ENCODE data around the gene DHPS. TPM values are rescaled to one million over a fixed set of nuclear protein-coding genes. Genes with fewer than 3 reads are reported as not detected.
A peak's percentile ranks its signal among the peaks of the same experiment; 100 is the strongest.
"Not testable (repeated sequence)": the region's sequence is repeated elsewhere in the genome, so short reads cannot be mapped to it uniquely, and the experiment has no call there.

Gene DHPS
- total RNA-seq = 100 to 1,000 TPM in 1 of 3 donors, 10 to 100 TPM in 2; 86.6 to 117 (median 91.4) TPM

- DNase-seq (ENCODE audit: low spot score in 2 of 2) = peak; percentile 86 to 90
- Histone ChIP-seq H3K4me3 (peak within 1 kb of the TSS; percentile 75 to 94 (median 87)), H3K27ac (peak within 1 kb of the TSS; percentile 98 to 99), H3K27me3 (no peaks in the 10 kb centered on the region), H3K36me3 (no peaks in the 10 kb centered on the region), H3K9me3 (no peaks in the 10 kb centered on the region), H3K4me1 (no peaks in the 10 kb centered on the region)
- peak; percentile 72 to 83 (median 81) for TF ChIP-seq POLR2AphosphoS5 (IDR thresholded peaks at IDR 0.05)
- TF ChIP-seq POLR2A (IDR thresholded peaks at IDR 0.05) = peak; percentile 45
- TF ChIP-seq, protein P1, sequence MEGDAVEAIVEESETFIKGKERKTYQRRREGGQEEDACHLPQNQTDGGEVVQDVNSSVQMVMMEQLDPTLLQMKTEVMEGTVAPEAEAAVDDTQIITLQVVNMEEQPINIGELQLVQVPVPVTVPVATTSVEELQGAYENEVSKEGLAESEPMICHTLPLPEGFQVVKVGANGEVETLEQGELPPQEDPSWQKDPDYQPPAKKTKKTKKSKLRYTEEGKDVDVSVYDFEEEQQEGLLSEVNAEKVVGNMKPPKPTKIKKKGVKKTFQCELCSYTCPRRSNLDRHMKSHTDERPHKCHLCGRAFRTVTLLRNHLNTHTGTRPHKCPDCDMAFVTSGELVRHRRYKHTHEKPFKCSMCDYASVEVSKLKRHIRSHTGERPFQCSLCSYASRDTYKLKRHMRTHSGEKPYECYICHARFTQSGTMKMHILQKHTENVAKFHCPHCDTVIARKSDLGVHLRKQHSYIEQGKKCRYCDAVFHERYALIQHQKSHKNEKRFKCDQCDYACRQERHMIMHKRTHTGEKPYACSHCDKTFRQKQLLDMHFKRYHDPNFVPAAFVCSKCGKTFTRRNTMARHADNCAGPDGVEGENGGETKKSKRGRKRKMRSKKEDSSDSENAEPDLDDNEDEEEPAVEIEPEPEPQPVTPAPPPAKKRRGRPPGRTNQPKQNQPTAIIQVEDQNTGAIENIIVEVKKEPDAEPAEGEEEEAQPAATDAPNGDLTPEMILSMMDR (IDR thresholded peaks at IDR 0.05) = no peak
- intact Hi-C loops (cut with DNase I; ENCODE audit: low total_unique reads) = no loop called here
Observed at GRCh38 chr19:12681074-12681987, at the start of gene DHPS. Gene DHPS, minus strand, starts transcription at chr19:12681880. Its CDS starts 114 bp downstream, at chr19:12681766.

DNA sequence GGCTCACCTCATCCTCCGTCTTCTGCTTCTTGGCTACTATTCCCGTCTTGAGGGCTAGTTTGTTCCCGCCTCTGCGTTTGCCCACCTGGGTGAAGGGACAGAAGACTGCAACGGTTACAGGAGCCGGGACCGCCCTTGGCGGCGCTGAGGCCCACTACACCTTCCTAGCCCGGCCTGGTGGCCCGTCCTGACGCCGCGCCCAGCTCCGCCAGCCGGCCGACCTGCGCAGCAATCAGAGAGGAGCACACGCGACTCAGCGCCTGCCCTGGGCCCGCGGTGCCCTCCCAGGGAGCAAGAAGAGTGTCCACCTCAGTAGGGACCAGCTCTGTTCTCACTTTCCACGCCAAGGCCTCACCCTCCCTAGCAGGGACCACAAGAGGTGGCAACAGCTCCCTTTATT lies 49.7 kb upstream of the DHPS start:
- DNase-seq (ENCODE audit: low spot score in 2 of 2) = no peak
- intact Hi-C loops (cut with DNase I; ENCODE audit: low total_unique reads) = no loop called here

DNA sequence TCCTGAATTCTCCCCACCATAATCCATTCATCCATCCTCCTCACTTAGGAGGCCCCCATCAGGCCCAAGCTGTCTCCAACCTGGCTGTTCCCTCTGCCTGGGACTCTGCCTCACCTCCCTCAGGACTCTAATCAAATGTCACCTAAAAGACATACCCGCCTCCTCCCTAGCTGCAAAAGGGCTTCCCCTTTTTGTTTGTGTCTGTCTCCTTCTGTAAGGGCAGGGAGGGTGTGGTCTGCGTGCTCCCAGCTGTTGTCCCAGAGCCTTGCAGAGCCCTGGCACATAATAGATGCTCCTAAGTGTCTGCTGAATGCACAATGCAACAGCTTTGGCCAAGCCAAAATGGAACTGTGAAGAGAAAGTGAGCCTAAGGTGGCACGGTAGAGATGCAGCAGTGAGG lies 48.4 kb upstream of the DHPS start:
- Histone ChIP-seq H3K27ac (no peak overlapping the region), H3K9me3 (no peaks in the 10 kb centered on the region), H3K4me3 (no peak overlapping the region), H3K36me3 (peaks cover 9% of the 10 kb centered on the region), H3K4me1 (peaks cover 6 to 9% of the 10 kb centered on the region in 2 donors), H3K27me3 (no peaks in the 10 kb centered on the region)
- TF ChIP-seq, protein P1 (IDR thresholded peaks at IDR 0.05) = no peak
- no peak for TF ChIP-seq POLR2AphosphoS5 (IDR thresholded peaks at IDR 0.05)
- TF ChIP-seq POLR2A (IDR thresholded peaks at IDR 0.05) = no peak
- intact Hi-C loops (cut with DNase I; ENCODE audit: low total_unique reads) = no loop called here
- no peak for DNase-seq (ENCODE audit: low spot score in 2 of 2)

More for the DNA sequence above, 49.7 kb upstream of the DHPS start:
- H3K27ac ChIP-seq = no peak overlapping the region
- H3K4me3 ChIP-seq = no peak overlapping the region
- peaks cover 6 to 11% of the 10 kb centered on the region in 2 donors for H3K4me1 ChIP-seq
- TF ChIP-seq POLR2AphosphoS5 (IDR thresholded peaks at IDR 0.05) (no peak), POLR2A (IDR thresholded peaks at IDR 0.05) (no peak)
- TF ChIP-seq, protein P1 (IDR thresholded peaks at IDR 0.05) = no peak
- H3K27me3 ChIP-seq = no peaks in the 10 kb centered on the region
- peaks cover 9% of the 10 kb centered on the region for H3K36me3 ChIP-seq
- no peaks in the 10 kb centered on the region for H3K9me3 ChIP-seq

DNA sequence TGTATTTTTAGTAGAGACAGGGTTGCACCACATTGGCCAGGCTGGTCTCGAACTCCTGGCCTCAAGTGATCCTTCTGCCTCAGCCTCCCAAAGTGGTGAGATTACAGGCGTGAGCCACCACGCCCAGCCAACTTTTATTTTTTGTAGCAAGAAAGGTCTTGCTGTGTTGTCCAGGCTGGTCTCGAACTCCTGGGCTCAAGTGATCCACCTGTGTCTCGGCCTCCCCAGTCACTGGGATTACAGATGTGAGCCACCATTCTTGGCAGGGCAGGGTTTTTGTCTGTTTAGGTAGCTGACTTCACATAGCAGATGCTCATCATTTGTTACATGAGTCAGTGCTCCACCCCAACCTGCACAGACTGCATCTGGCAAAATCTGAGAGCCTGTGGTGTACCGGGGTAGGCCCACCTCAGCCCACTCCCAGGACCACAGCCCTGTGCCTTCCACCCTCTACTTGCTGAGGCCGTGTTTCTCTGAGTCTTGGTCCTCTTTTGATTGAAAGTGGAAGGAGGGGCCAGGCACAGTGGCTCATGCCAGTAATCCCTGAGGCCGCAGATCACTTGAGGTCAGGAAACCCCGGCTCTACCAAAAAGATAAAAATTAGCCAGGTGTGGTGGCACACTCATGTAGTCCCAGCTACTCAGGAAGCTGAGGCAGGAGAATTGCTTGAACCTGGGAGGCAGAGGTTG lies 46.2 kb upstream of the DHPS start:
- no peaks in the 10 kb centered on the region for H3K27me3 ChIP-seq
- H3K4me1 ChIP-seq = peaks cover 1 to 6% of the 10 kb centered on the region in 2 donors
- no peaks in the 10 kb centered on the region for H3K9me3 ChIP-seq
- no peak for DNase-seq (ENCODE audit: low spot score in 2 of 2)
- TF ChIP-seq POLR2A (IDR thresholded peaks at IDR 0.05) (no peak), POLR2AphosphoS5 (IDR thresholded peaks at IDR 0.05) (no peak)
- TF ChIP-seq, protein P1 (IDR thresholded peaks at IDR 0.05) = no peak
- H3K27ac ChIP-seq = no peak overlapping the region
- no peak overlapping the region for H3K4me3 ChIP-seq
- intact Hi-C loops (cut with DNase I; ENCODE audit: low total_unique reads) = no loop called here
- peaks cover 9% of the 10 kb centered on the region for H3K36me3 ChIP-seq

GRCh38 chr19:12726988-12727316 lies 45.3 kb upstream of the DHPS start:
- no peaks in the 10 kb centered on the region for H3K27me3 ChIP-seq
- H3K36me3 ChIP-seq = peaks cover 9% of the 10 kb centered on the region
- DNase-seq (ENCODE audit: low spot score in 2 of 2) = no peak
- H3K4me3 ChIP-seq = no peak overlapping the region
- intact Hi-C loops (cut with DNase I; ENCODE audit: low total_unique reads) = no loop called here
- TF ChIP-seq POLR2AphosphoS5 (IDR thresholded peaks at IDR 0.05) (no peak), POLR2A (IDR thresholded peaks at IDR 0.05) (no peak)
- TF ChIP-seq, protein P1 (IDR thresholded peaks at IDR 0.05) = no peak
- H3K27ac ChIP-seq = no peak overlapping the region
- H3K9me3 ChIP-seq = no peaks in the 10 kb centered on the region
- H3K4me1 ChIP-seq = peaks cover 0 to 4% of the 10 kb centered on the region in 2 donors

DNA sequence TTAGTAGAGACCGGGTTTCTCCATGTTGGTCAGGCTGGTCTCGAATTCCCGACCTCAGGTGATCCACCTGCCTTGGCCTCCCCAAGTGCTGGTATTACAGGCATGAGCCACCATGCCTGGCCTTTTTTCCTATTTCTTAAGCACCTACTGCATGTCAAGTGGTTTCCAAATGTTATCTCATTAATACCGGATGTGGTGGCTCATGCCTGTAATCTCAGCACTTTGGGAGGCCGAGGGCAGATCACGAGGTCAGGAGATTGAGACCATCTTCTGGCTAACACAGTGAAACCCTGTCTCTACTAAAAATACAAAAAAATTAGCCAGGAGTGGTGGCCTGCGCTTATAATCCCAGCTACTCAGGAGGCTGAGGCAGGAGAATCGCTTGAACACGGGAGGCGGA lies 43.9 kb upstream of the DHPS start:
- DNase-seq (ENCODE audit: low spot score in 2 of 2); intact Hi-C loops (cut with DNase I; ENCODE audit: low total_unique reads); H3K4me3 ChIP-seq; H3K27me3 ChIP-seq; H3K36me3 ChIP-seq; H3K27ac ChIP-seq; H3K9me3 ChIP-seq; H3K4me1 ChIP-seq: not testable (repeated sequence)

All from breast epithelium (tissue), 4 donors.